Activated CD4-positive, alpha-beta memory T cell treated with anti-CD3 and anti-CD28 coated beads, Interleukin-2, amount 10 ng/mL, durations not matched to agents 7 days and 5 days (primary cell): ENCODE data around the gene STXBP5. TPM values are rescaled to one million over a fixed set of nuclear protein-coding genes. Genes with fewer than 3 reads are reported as not detected.

ENCODE experiments used
- CTCF ChIA-PET: fragments of 350-600 bp; sonication (Branson Sonifier 250); formaldehyde crosslinking; loops from one replicate; lab custom pipeline; 2021; ENCODE audit warnings: antibody characterized with exemption, inconsistent platforms; lab: Charles Lee
- POLR2A ChIA-PET: fragments of 350-600 bp; sonication (Branson Sonifier 250); formaldehyde crosslinking; loops from one replicate; lab custom pipeline; 2021; ENCODE audit warnings: antibody characterized with exemption; lab: Charles Lee
- DNase-seq: peaks from one replicate; pipeline ENCODE4 v3.0.0-alpha.2; 2020
- H3K27ac Mint-ChIP-seq: one replicate; pipeline ENCODE4 v1.8.0; 2021; ENCODE audit warnings: mild to moderate bottlenecking, mixed read lengths
- H3K27me3 Mint-ChIP-seq: one replicate; pipeline ENCODE4 v1.8.0; 2021; ENCODE audit warnings: mixed read lengths
- H3K36me3 Mint-ChIP-seq: one replicate; pipeline ENCODE4 v1.8.0; 2021; ENCODE audit warnings: low read depth, mixed read lengths
- H3K4me1 Mint-ChIP-seq: one replicate; pipeline ENCODE4 v1.8.0; 2021; ENCODE audit warnings: mixed read lengths
- H3K4me3 Mint-ChIP-seq: one replicate; pipeline ENCODE4 v1.8.0; 2021; ENCODE audit warnings: mild to moderate bottlenecking, mixed read lengths
- H3K9me3 Mint-ChIP-seq: one replicate; pipeline ENCODE4 v1.8.0; 2021; ENCODE audit warnings: mixed read lengths
- total RNA-seq, 2 experiments: library from RNA; stranded (reverse); gene quantifications; one replicate each; pipeline ENCODE4 v1.2.3, GENCODE V29; 2021

STXBP5 gene
- total RNA-seq, 2 experiments from 2014 or later, result 16.7 to 17.2 TPM

DNA sequence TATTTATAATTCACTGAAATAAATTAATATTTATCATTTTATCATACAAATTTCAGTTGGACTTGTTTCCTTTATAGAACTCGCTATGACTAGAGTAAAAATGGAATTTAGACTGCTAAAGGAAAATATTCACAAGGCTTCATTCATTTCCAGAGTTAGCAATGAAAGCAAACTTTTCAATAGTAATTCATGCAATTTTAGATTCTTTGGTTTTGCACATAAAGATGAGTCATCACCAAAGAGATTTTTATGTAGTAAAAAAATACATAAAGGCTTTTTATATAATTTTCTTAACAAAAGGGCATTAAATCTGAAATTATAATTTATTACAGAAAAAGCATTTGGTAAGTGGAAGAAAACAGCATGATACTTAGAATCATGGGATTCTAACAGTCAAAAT lies 37.2 kb upstream of the STXBP5 start:
- POLR2A ChIA-PET, result no interaction called here
- no peak for DNase-seq
- H3K27me3 Mint-ChIP-seq, result no peaks in the 10 kb centered on the region
- no peaks in the 10 kb centered on the region for H3K4me1 Mint-ChIP-seq
- H3K27ac Mint-ChIP-seq, result no peak overlapping the region
- CTCF ChIA-PET, result no interaction called here
- H3K9me3 Mint-ChIP-seq, result no peaks in the 10 kb centered on the region
- no peak overlapping the region for H3K4me3 Mint-ChIP-seq
- H3K36me3 Mint-ChIP-seq, result peaks cover 5% of the 10 kb centered on the region

DNA sequence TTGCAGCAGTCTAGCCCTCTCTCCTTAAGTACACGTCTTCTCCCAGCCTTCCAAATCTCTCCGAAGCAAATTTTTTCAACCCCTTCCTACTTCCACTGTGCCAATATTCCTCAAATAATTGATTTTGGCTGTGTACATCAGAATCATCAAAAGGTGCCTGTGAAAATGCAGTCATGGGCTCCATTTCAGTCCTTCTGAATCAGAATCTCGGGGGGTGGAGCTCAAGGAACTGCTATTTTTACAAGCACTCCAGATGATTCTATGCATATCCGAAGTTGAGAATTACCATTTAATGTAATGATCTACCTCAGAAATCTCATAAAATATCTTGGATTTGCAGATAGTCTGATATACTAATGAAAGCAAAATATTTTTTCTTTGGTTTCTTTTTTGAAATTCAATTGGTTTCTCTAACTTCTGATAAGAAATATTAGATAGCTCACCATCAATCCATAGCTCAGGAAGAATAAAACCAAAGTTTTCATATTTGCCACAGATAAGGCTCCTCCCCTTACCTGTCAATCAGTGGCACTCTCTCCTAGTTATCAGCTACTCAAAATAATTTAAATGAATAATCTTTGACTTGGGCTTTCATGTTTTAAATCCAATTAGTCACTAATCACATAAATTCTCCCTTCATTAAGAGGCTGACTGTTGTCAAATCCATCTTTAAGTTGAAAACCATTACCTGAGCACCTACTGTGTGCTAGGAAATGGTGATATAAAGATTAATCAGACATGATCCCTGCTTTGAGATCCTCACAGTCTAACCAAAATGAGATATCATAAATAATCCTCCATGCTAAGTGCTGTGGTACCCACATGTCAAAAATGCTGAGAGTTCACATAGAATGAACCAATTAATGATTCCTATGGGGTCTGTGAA lies 36.4 kb upstream of the STXBP5 start:
- Mint-ChIP-seq H3K4me3 (no peak overlapping the region), H3K36me3 (peaks cover 5% of the 10 kb centered on the region), H3K9me3 (no peaks in the 10 kb centered on the region), H3K4me1 (no peaks in the 10 kb centered on the region), H3K27me3 (no peaks in the 10 kb centered on the region), H3K27ac (no peak overlapping the region)
- no peak for DNase-seq
- ChIA-PET CTCF (no interaction called here), POLR2A (no interaction called here)

- no peak overlapping the region for H3K27ac Mint-ChIP-seq
- POLR2A ChIA-PET, result no interaction called here
- CTCF ChIA-PET, result no interaction called here
Observed at GRCh38 chr6:147169529-147169928, 34.7 kb upstream of the STXBP5 start.

DNA sequence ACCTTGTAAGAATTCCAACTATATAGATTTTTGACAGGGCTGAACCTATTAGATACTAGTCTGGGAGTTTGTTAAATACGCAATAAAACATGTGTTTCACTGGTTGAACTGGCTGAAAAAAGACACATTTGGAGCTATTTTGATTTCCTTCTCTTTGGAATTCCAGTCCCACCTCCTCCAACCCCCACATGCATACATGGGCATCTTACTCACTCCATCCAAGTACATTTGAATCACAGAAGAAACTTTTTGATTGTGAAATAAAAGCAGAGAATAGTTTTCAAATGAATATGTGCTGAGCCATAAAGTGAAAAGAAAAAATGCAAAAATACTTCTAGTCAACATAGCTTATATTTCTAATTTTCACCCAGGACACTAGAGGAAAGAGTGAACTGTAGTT lies 33.9 kb upstream of the STXBP5 start:
- CTCF ChIA-PET, result interaction anchor here (0.6 to 0.8 kb wide), 2 partner anchors 15 to 128 kb away, joined by 3 to 5 read pairs; no protein-coding TSS in a partner anchor
- no peaks in the 10 kb centered on the region for H3K9me3 Mint-ChIP-seq
- no peak overlapping the region for H3K4me3 Mint-ChIP-seq
- peaks cover 5% of the 10 kb centered on the region for H3K36me3 Mint-ChIP-seq
- no peak for DNase-seq
- H3K27ac Mint-ChIP-seq, result no peak overlapping the region
- POLR2A ChIA-PET, result interaction anchor here (1.1 kb wide), 1 partner anchor 12 kb away, joined by 3 read pairs; no protein-coding TSS in a partner anchor
- no peaks in the 10 kb centered on the region for H3K27me3 Mint-ChIP-seq
- no peaks in the 10 kb centered on the region for H3K4me1 Mint-ChIP-seq

More at GRCh38 chr6:147169529-147169928, 34.7 kb upstream of the STXBP5 start:
- Mint-ChIP-seq H3K9me3 (no peaks in the 10 kb centered on the region), H3K36me3 (peaks cover 5% of the 10 kb centered on the region), H3K4me1 (no peaks in the 10 kb centered on the region), H3K27me3 (no peaks in the 10 kb centered on the region), H3K4me3 (no peak overlapping the region)
- DNase-seq, result no peak

- H3K27ac Mint-ChIP-seq, result no peak overlapping the region
- ChIA-PET POLR2A (no interaction called here), CTCF (no interaction called here)
- no peak overlapping the region for H3K4me3 Mint-ChIP-seq
- H3K27me3 Mint-ChIP-seq, result no peaks in the 10 kb centered on the region
- no peaks in the 10 kb centered on the region for H3K9me3 Mint-ChIP-seq
- H3K36me3 Mint-ChIP-seq, result no peaks in the 10 kb centered on the region
- no peak for DNase-seq
- no peaks in the 10 kb centered on the region for H3K4me1 Mint-ChIP-seq
Observed at GRCh38 chr6:147173140-147173539, 31.1 kb upstream of the STXBP5 start.

GRCh38 chr6:147173675-147174308 lies 30.4 kb upstream of the STXBP5 start:
- ChIA-PET POLR2A (no interaction called here), CTCF (no interaction called here)
- no peaks in the 10 kb centered on the region for H3K9me3 Mint-ChIP-seq
- no peaks in the 10 kb centered on the region for H3K27me3 Mint-ChIP-seq
- H3K27ac Mint-ChIP-seq, result no peak overlapping the region
- no peak for DNase-seq
- H3K4me3 Mint-ChIP-seq, result no peak overlapping the region
- no peaks in the 10 kb centered on the region for H3K36me3 Mint-ChIP-seq
- H3K4me1 Mint-ChIP-seq, result no peaks in the 10 kb centered on the region

GRCh38 chr6:147176795-147177194 lies 27.4 kb upstream of the STXBP5 start:
- CTCF ChIA-PET, result interaction anchor here (0.9 kb wide), 1 partner anchor 206 kb away, joined by 3 read pairs; no protein-coding TSS in a partner anchor
- Mint-ChIP-seq H3K36me3 (no peaks in the 10 kb centered on the region), H3K27ac (no peak overlapping the region), H3K4me3 (no peak overlapping the region), H3K4me1 (no peaks in the 10 kb centered on the region), H3K27me3 (no peaks in the 10 kb centered on the region), H3K9me3 (no peaks in the 10 kb centered on the region)
- POLR2A ChIA-PET, result no interaction called here
- no peak for DNase-seq

DNA sequence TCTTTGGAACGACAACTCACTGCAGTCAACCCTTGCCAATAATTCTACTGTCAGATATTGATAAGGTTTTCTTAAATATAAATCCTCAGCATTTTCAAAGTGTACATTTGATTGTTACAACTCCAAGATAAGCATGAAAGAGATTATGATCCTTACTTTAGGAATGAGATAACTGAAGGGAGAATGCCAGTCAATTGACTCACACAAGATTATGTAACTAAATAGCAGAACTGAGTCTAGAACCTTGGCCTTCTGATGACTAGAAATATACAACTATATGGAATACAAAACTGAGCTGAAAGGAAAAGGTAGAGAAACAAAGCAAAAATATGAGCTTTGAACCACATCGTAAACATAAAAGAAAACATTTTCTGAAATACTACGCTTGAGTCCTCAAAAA lies 26.9 kb upstream of the STXBP5 start:
- Mint-ChIP-seq H3K9me3 (no peaks in the 10 kb centered on the region), H3K36me3 (no peaks in the 10 kb centered on the region), H3K4me3 (no peak overlapping the region), H3K4me1 (no peaks in the 10 kb centered on the region), H3K27me3 (no peaks in the 10 kb centered on the region), H3K27ac (no peak overlapping the region)
- ChIA-PET POLR2A (no interaction called here), CTCF (interaction anchor here (0.9 kb wide), 1 partner anchor 206 kb away, joined by 3 read pairs; no protein-coding TSS in a partner anchor)
- DNase-seq, result no peak

- no peak overlapping the region for H3K27ac Mint-ChIP-seq
Observed at GRCh38 chr6:147178355-147178754, 25.9 kb upstream of the STXBP5 start.

DNA sequence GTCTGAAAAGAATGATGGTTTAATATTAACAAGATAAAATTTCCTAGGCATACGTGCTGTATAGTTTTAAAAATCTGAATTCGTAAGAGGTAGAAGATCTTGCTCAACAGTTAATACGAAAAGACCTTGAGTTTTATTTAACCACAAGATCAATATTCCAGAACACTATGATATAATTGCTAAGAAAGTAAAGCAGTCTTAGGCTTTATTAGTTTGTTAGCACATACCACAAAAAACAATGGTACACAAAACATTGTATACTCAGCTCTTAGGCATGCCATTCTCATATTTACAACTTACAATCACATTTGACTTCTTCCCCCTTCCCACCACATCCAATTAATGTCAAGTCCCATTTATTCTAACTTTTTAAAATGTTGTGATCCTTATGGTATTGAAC lies 24.4 kb upstream of the STXBP5 start:
- H3K9me3 Mint-ChIP-seq, result no peaks in the 10 kb centered on the region
- no peaks in the 10 kb centered on the region for H3K4me1 Mint-ChIP-seq
- ChIA-PET CTCF (no interaction called here), POLR2A (no interaction called here)
- no peak for DNase-seq
- no peak overlapping the region for H3K27ac Mint-ChIP-seq
- no peaks in the 10 kb centered on the region for H3K36me3 Mint-ChIP-seq
- no peaks in the 10 kb centered on the region for H3K27me3 Mint-ChIP-seq
- H3K4me3 Mint-ChIP-seq, result no peak overlapping the region

More at GRCh38 chr6:147178355-147178754, 25.9 kb upstream of the STXBP5 start:
- ChIA-PET CTCF (no interaction called here), POLR2A (no interaction called here)
- Mint-ChIP-seq H3K9me3 (no peaks in the 10 kb centered on the region), H3K36me3 (no peaks in the 10 kb centered on the region), H3K4me1 (no peaks in the 10 kb centered on the region), H3K27me3 (no peaks in the 10 kb centered on the region), H3K4me3 (no peak overlapping the region)
- no peak for DNase-seq

GRCh38 chr6:147180926-147181325 lies 23.3 kb upstream of the STXBP5 start:
- DNase-seq, result no peak
- H3K9me3 Mint-ChIP-seq, result no peaks in the 10 kb centered on the region
- no peaks in the 10 kb centered on the region for H3K27me3 Mint-ChIP-seq
- POLR2A ChIA-PET, result no interaction called here
- no peaks in the 10 kb centered on the region for H3K4me1 Mint-ChIP-seq
- H3K36me3 Mint-ChIP-seq, result no peaks in the 10 kb centered on the region
- no peak overlapping the region for H3K27ac Mint-ChIP-seq
- no peak overlapping the region for H3K4me3 Mint-ChIP-seq
- CTCF ChIA-PET, result no interaction called here

DNA sequence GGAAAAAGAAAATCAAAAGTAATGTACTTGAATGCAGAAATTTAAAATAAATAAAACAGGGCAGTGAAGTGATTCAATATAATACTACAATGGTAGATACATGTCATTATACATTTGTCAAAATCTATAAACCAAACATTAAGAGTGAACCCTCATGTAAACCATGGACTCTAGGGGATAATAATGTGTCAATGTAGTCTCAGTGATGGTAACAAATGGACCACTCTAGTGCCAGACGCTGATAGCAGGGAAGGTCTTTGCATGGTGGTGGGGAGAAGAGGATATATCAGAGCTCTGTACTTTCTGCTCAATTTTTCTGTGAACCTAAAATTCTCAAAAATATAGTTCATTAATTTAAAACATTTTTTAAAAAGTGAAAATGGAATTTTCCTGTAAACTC lies 19.8 kb upstream of the STXBP5 start:
- H3K27ac Mint-ChIP-seq, result no peak overlapping the region
- no peak overlapping the region for H3K4me3 Mint-ChIP-seq
- CTCF ChIA-PET, result no interaction called here
- H3K9me3 Mint-ChIP-seq, result no peaks in the 10 kb centered on the region
- POLR2A ChIA-PET, result no interaction called here
- no peaks in the 10 kb centered on the region for H3K36me3 Mint-ChIP-seq
- no peaks in the 10 kb centered on the region for H3K27me3 Mint-ChIP-seq
- no peak for DNase-seq
- H3K4me1 Mint-ChIP-seq, result no peaks in the 10 kb centered on the region

DNA sequence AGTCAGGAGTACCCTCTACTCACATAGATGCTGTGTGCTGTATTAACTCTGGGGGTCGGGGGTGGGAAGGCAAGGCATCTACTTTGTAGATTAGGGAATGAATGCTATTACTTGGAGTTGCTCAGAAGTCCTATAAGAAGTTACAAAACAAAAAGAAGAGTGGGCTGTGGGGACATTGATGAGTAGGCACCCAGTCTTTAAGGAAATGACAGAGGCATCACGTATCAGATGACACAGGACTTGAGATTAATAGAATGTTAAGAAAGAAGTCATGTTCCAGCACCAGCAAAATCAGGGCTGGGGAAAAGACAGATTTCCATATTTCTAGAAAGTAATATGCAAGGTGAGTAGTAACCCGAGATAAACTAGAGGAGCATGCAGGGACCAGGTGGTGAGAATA lies 19.0 kb upstream of the STXBP5 start:
- no peak overlapping the region for H3K4me3 Mint-ChIP-seq
- no peak for DNase-seq
- no peaks in the 10 kb centered on the region for H3K9me3 Mint-ChIP-seq
- no peaks in the 10 kb centered on the region for H3K4me1 Mint-ChIP-seq
- ChIA-PET POLR2A (no interaction called here), CTCF (no interaction called here)
- no peaks in the 10 kb centered on the region for H3K36me3 Mint-ChIP-seq
- H3K27me3 Mint-ChIP-seq, result no peaks in the 10 kb centered on the region
- H3K27ac Mint-ChIP-seq, result no peak overlapping the region
